Transverse colon (tissue), 4 donors: ENCODE data around the gene ATP1A2. TPM values are rescaled to one million over a fixed set of nuclear protein-coding genes. Genes with fewer than 3 reads are reported as not detected.
A peak's percentile ranks its signal among the peaks of the same experiment; 100 is the strongest.

Source experiments
- DNase-seq: peaks from one replicate; pipeline ENCODE4 v3.0.0-alpha.2; 2019
- H3K27ac ChIP-seq, 4 donors: fragments of 200-600 bp; sonication (generic); 2 replicates each; pipeline ENCODE4 v1.5.1; 2016 to 2018; ENCODE audit warnings: inconsistent platforms in 4 of 4
- H3K27me3 ChIP-seq: fragments of 200-600 bp; sonication (generic); 2 replicates; pipeline ENCODE4 v1.5.1; 2017; ENCODE audit warnings: inconsistent platforms
- H3K36me3 ChIP-seq, 4 donors: fragments of 200-600 bp; sonication (generic); 2 replicates each; pipeline ENCODE4 v1.5.1; 2017 to 2019; ENCODE audit warnings: inconsistent platforms in 4 of 4
- H3K4me1 ChIP-seq, 4 donors: fragments of 200-600 bp; sonication (generic); 2 replicates each; pipeline ENCODE4 v1.5.1; 2017 to 2020; ENCODE audit warnings: inconsistent platforms in 4 of 4
- H3K4me3 ChIP-seq, 4 donors: fragments of 200-600 bp; sonication (generic); 1 replicate in 1 of 4; 2 replicates in 3 of 4; pipeline versions ENCODE4 v1.5.1 to v1.6.1; 2017 to 2019; ENCODE audit warnings: inconsistent platforms in 4 of 4
- H3K9me3 ChIP-seq, 2 donors: fragments of 200-600 bp; sonication (generic); 2 replicates each; pipeline ENCODE4 v1.5.1; 2017 to 2019; ENCODE audit warnings: inconsistent platforms in 2 of 2
- EP300 ChIP-seq: sonication (generic); formaldehyde crosslinking; IDR thresholded peaks from one replicate; pipeline ENCODE4 v1.6.1; 2017; ENCODE audit warnings: antibody characterized with exemption, low read depth
- POLR2A ChIP-seq: fragments of 450-650 bp; IDR thresholded peaks from one replicate; pipeline ENCODE4 v1.6.1; 2016; ENCODE audit warnings: antibody characterized with exemption, mild to moderate bottlenecking, moderate library complexity
- POLR2AphosphoS5 ChIP-seq, 3 donors: sonication (generic); formaldehyde crosslinking; IDR thresholded peaks; one replicate each; pipeline ENCODE4 v1.6.1; 2016; ENCODE audit warnings: antibody characterized with exemption in 3 of 3
- WGBS, 2 donors: methylation state at CpG; one replicate each; pipeline ENCODE4 v1.1.5; 2018; ENCODE audit warnings: low coverage in 1 of 2; 5-methylcytosine and 5-hydroxymethylcytosine counted together
- in situ Hi-C, 4 donors: fragments of 200-750 bp; cut with MboI; loops; one replicate each; pipeline versions ENCODE4 v1.15.0 to v1.15.1; 2017; ENCODE audit warnings: low sequenced_read_pairs in 3 of 4, low pct_ligation_motif_present in 1 of 4, low pct_unique_long_range_greater_than_20kb in 1 of 4
- intact Hi-C: fragments of 100-400 bp; cut with DNase I; formaldehyde crosslinking; loops from one replicate; pipeline ENCODE4 v1.15.1; 2023; ENCODE audit warnings: low total_unique reads
- total RNA-seq, 4 donors: library from RNA; depleted of rRNA; stranded (reverse); fragments of >200 nt; gene quantifications; one replicate each; pipeline ENCODE4 v1.1.0, GENCODE V29; 2016
- TF ChIP-seq, protein P1 (sequence below), 5 experiments: fragments of 200-600 bp in 3 of 5; fragments of 450-650 bp in 2 of 5; sonication (generic) in 3 of 5; IDR thresholded peaks; 1 replicate in 2 of 5; 2 replicates in 3 of 5; pipeline ENCODE4 v1.5.1; 2016 to 2017; ENCODE audit warnings: antibody characterized with exemption in 5 of 5, inconsistent platforms in 3 of 5, mild to moderate bottlenecking in 2 of 5, moderate library complexity in 1 of 5

The ATP1A2 gene
- total RNA-seq, 4 donors from 2014 or later = 11.4 to 40.8 (median 23.1) TPM

DNA sequence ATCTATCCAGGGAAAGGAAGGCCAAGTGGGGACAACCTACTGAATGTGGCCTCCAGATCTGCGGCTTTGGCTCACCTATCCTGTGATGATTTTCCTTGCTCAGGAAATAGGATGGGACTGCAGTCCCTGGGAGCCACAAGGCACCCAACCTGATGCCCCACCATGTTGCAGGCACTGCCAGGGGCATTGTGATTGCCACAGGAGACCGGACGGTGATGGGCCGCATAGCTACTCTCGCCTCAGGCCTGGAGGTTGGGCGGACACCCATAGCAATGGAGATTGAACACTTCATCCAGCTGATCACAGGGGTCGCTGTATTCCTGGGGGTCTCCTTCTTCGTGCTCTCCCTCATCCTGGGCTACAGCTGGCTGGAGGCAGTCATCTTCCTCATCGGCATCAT, 11.8 kb downstream of the ATP1A2 start:
- DNase-seq = no peak
- 93% methylated on average over 9 of the region's 9 CpGs; no CpG with 5 or more reads in 1 of the 2 donors for WGBS, 2 donors
- peak overlapping the region in 1 of 4 donors; percentile 26 for H3K27ac ChIP-seq
- H3K36me3 ChIP-seq = no peaks in the 10 kb centered on the region
- no peak overlapping the region for H3K4me3 ChIP-seq
- TF ChIP-seq EP300 (no peak), POLR2A (no peak), POLR2AphosphoS5 (IDR thresholded peaks at IDR 0.05) (no peak)
- TF ChIP-seq, protein P1, sequence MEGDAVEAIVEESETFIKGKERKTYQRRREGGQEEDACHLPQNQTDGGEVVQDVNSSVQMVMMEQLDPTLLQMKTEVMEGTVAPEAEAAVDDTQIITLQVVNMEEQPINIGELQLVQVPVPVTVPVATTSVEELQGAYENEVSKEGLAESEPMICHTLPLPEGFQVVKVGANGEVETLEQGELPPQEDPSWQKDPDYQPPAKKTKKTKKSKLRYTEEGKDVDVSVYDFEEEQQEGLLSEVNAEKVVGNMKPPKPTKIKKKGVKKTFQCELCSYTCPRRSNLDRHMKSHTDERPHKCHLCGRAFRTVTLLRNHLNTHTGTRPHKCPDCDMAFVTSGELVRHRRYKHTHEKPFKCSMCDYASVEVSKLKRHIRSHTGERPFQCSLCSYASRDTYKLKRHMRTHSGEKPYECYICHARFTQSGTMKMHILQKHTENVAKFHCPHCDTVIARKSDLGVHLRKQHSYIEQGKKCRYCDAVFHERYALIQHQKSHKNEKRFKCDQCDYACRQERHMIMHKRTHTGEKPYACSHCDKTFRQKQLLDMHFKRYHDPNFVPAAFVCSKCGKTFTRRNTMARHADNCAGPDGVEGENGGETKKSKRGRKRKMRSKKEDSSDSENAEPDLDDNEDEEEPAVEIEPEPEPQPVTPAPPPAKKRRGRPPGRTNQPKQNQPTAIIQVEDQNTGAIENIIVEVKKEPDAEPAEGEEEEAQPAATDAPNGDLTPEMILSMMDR (IDR thresholded peaks at IDR 0.05) = no peak
- H3K9me3 ChIP-seq = no peaks in the 10 kb centered on the region
- intact Hi-C loops = no loop called here
- H3K4me1 ChIP-seq = peaks cover 0 to 13% (median 4%) of the 10 kb centered on the region in 4 donors
- in situ Hi-C loops = no loop called here
- H3K27me3 ChIP-seq = no peaks in the 10 kb centered on the region

DNA sequence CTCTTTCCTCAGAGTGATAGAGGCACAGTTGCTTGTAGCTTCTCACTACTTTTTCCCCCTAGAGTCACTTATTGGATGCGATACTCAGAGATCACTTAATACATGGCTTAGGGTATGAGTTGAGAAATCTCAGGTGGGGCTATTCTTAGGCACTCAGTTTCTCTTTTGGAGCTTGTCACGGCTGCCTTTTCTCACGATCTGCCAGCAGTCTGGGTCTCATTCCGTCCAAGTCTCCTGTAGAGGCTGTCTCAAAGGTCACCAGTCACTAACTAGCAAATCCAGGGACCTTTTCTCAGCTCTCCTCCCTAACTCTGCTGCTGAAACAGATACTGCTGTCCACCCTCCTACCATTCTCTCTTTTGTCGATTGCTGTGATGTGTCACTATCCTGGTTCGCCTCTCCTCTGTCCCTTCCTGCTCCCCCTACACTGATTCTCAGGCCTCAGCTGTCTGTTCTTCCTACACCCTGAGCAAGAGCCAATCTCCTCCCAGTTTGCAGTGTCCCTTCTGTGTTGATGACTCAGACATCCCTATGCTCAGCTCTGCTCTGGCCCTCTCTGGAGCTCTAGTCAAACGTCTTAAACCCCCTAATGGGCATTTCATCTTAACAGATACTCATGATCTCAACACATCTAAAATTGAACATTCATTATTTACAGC, 12.4 kb downstream of the ATP1A2 start:
- 62 to 73% methylated on average over 3 to 7 of the region's 7 CpGs for WGBS, 2 donors
- no peak overlapping the region for H3K4me3 ChIP-seq
- peak overlapping the region in 1 of 4 donors; percentile 26 for H3K27ac ChIP-seq
- H3K36me3 ChIP-seq = no peaks in the 10 kb centered on the region
- no peak for DNase-seq
- H3K4me1 ChIP-seq = peaks cover 0 to 13% (median 4%) of the 10 kb centered on the region in 4 donors
- intact Hi-C loops (no loop called here), in situ Hi-C loops (no loop called here)
- H3K9me3 ChIP-seq = no peaks in the 10 kb centered on the region
- TF ChIP-seq EP300 (no peak), POLR2A (no peak), POLR2AphosphoS5 (IDR thresholded peaks at IDR 0.05) (no peak)
- TF ChIP-seq, protein P1 (IDR thresholded peaks at IDR 0.05) = no peak
- H3K27me3 ChIP-seq = no peaks in the 10 kb centered on the region

DNA sequence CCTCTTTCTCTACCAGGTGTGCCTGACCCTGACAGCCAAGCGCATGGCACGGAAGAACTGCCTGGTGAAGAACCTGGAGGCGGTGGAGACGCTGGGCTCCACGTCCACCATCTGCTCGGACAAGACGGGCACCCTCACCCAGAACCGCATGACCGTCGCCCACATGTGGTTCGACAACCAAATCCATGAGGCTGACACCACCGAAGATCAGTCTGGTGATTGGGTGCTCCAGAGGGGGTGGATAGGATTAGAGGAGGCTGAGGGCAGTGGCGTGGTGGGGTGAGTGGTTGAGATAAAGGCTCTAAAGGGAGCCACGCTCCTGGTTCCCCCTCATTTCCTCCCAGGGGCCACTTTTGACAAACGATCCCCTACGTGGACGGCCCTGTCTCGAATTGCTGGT, 13.1 kb downstream of the ATP1A2 start:
- peak overlapping the region in 1 of 4 donors; percentile 12 for H3K27ac ChIP-seq

DNA sequence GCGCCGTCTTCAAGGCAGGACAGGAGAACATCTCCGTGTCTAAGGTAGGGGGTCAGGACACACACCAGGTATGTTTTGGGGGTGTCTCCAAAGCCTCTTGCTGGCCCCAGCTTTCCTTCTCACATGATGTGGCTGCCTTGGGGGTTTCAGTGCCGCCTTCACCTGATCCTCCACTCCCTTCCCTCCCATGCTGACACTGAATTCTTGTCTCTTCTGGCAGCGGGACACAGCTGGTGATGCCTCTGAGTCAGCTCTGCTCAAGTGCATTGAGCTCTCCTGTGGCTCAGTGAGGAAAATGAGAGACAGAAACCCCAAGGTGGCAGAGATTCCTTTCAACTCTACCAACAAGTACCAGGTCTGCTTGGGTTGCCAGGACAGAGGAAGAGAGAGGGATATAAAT, 13.5 kb downstream of the ATP1A2 start:
- Histone ChIP-seq H3K27me3 (no peaks in the 10 kb centered on the region), H3K4me1 (peaks cover 0 to 13% (median 4%) of the 10 kb centered on the region in 4 donors), H3K36me3 (no peaks in the 10 kb centered on the region), H3K9me3 (no peaks in the 10 kb centered on the region), H3K4me3 (no peak overlapping the region), H3K27ac (no peak overlapping the region)
- DNase-seq = no peak
- in situ Hi-C loops = no loop called here
- intact Hi-C loops = no loop called here
- TF ChIP-seq POLR2AphosphoS5 (IDR thresholded peaks at IDR 0.05) (no peak), EP300 (no peak), POLR2A (no peak)
- TF ChIP-seq, protein P1 (IDR thresholded peaks at IDR 0.05) = no peak
- 93% methylated on average over 5 of the region's 5 CpGs; no CpG with 5 or more reads in 1 of the 2 donors for WGBS, 2 donors

More for the DNA sequence above, 13.1 kb downstream of the ATP1A2 start:
- in situ Hi-C loops = no loop called here
- WGBS, 2 donors = 89% methylated on average over 18 of the region's 18 CpGs; no CpG with 5 or more reads in 1 of the 2 donors
- intact Hi-C loops = no loop called here
- Histone ChIP-seq H3K4me3 (no peak overlapping the region), H3K27me3 (no peaks in the 10 kb centered on the region), H3K36me3 (no peaks in the 10 kb centered on the region), H3K4me1 (peaks cover 0 to 13% (median 4%) of the 10 kb centered on the region in 4 donors), H3K9me3 (no peaks in the 10 kb centered on the region)
- no peak for DNase-seq
- TF ChIP-seq POLR2AphosphoS5 (IDR thresholded peaks at IDR 0.05) (no peak), POLR2A (no peak), EP300 (no peak)
- TF ChIP-seq, protein P1 (IDR thresholded peaks at IDR 0.05) = no peak
